ENCODE data around the gene PHYH. TPM values are rescaled to one million over a fixed set of nuclear protein-coding genes. Genes with fewer than 3 reads are reported as not detected.

PHYH gene
- total RNA-seq (20.8 TPM), polyA plus RNA-seq (38.3 TPM)

DNA sequence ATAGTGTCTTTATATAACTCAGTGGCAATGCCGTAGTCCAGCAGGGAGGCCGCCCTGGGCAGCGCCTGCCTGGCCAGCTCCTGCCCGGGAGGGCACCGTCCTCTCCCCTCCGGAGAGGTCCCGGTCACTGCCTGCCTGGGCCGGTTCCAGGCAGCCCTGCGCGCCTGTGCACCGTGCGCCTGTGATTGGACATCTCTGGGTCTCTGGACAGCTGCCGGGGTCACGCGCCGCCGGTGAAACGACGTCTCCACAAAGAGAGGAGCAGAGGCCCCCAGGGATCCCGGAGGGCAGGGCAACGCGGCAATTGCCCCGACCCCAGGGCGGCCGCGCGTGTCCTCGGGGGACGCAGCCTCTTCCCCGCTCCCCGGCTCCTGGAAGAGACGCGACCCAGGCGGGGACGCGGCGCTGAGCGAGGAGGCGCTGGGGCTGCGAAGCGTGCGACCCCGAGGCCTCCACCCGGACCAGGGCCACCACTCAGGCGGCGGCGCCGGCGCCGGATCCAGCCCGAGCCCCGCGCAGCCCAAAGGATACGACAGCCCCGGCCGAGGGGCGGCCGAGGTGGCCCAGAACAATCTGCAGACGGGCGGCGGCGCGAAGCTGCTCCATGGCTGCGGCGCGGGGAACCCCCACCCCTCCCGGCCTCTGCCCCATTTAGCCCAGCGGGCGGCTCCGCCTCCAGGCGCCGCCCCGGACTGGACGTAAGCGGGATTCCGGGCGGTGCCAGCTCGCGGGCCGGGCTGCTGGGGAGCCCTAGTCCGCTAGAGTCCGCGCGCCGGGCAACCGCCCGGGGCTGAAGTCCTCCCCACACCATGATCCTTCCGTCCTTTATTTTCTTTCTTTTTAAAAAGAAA lies at the start of gene PHYH:
TSS of gene PHYH (minus strand) at position 628 of the 851 bp plus-strand sequence. CDS start at position 606, 22 bp downstream.
- Histone ChIP-seq H3K4me3 (ENCODE audit: low read depth, low read length) (peak within 1 kb of the TSS; percentile 78), H3K36me3 (ENCODE audit: insufficient read depth) (no peaks in the 10 kb centered on the region), H3K27ac (ENCODE audit: low read depth) (peak within 1 kb of the TSS; percentile 98), H3K4me1 (ENCODE audit: insufficient read depth) (no peaks in the 10 kb centered on the region)
- under 1% methylated on average over 88 of the region's 88 CpGs for WGBS
- DNase-seq (ENCODE audit: extremely low spot score) = peak; percentile 51

- Histone ChIP-seq H3K27ac (ENCODE audit: low read depth) (peak within 1 kb of the TSS; percentile 95), H3K36me3 (ENCODE audit: insufficient read depth) (no peaks in the 10 kb centered on the region), H3K4me3 (ENCODE audit: low read depth, low read length) (peak within 1 kb of the TSS; percentile 98), H3K4me1 (ENCODE audit: insufficient read depth) (peaks cover 2% of the 10 kb centered on the region)
- WGBS = under 1% methylated on average over 65 of the region's 65 CpGs
- no peak for DNase-seq (ENCODE audit: extremely low spot score)
Observed at GRCh38 chr10:13348216-13349017, 48.6 kb upstream of the PHYH start, which contains the start of gene SEPHS1. TSS of gene SEPHS1 (minus strand) at chr10:13348293. CDS start at chr10:13344950, 3,343 bp downstream.

DNA sequence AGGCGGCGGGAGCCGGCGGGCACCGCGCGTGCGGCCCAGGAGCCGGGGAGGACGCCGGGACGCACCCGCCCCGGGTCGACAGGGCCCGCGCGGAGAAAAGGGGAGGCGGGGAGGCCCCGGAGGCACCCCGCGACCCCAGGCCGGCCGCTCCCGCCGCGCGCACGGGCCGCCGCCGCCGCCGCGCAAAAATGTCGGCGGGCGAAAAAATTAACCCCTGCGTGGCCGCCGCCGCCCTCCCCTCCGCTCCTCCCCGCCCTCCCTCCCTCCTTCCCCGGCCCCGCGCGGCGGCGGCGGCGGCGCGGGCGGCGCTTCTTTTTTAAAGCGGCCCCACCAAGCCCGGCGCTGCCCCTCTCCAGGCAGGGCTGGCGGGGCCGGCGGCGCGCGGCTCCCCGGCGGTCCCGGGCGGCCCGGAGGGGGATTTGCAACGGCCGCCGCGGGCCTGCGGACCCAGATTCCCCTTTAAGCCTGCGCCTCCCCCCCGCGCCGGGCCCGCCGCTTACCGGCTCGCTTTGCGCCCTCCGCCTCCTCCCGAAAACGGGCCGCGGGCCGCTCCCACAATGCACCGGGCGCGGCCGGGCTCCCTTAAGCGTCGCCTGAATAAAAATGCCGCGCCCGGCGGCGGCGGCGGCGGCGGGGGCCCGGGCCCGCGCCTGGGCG lies 47.8 kb upstream of the PHYH start:
- DNase-seq (ENCODE audit: extremely low spot score) = no peak
- under 1% methylated on average over 105 of the region's 109 CpGs for WGBS
- Histone ChIP-seq H3K36me3 (ENCODE audit: insufficient read depth) (no peaks in the 10 kb centered on the region), H3K4me3 (ENCODE audit: low read depth, low read length) (peak overlapping the region; percentile 98), H3K27ac (ENCODE audit: low read depth) (peak overlapping the region; percentile 95), H3K4me1 (ENCODE audit: insufficient read depth) (peaks cover 2% of the 10 kb centered on the region)

- peak overlapping the region; percentile 95 for H3K27ac ChIP-seq (ENCODE audit: low read depth)
- no peaks in the 10 kb centered on the region for H3K36me3 ChIP-seq (ENCODE audit: insufficient read depth)
- DNase-seq (ENCODE audit: extremely low spot score) = no peak
- H3K4me3 ChIP-seq (ENCODE audit: low read depth, low read length) = peak overlapping the region; percentile 98
- peaks cover 2% of the 10 kb centered on the region for H3K4me1 ChIP-seq (ENCODE audit: insufficient read depth)
- under 1% methylated on average over 47 of the region's 47 CpGs for WGBS
Observed at GRCh38 chr10:13347043-13347499, 47.2 kb upstream of the PHYH start.

- Histone ChIP-seq H3K36me3 (ENCODE audit: insufficient read depth) (no peaks in the 10 kb centered on the region), H3K4me3 (ENCODE audit: low read depth, low read length) (peak overlapping the region; percentile 98), H3K27ac (ENCODE audit: low read depth) (peak overlapping the region; percentile 95), H3K4me1 (ENCODE audit: insufficient read depth) (peaks cover 2% of the 10 kb centered on the region)
- DNase-seq (ENCODE audit: extremely low spot score) = no peak
- WGBS = 6% methylated on average over 18 of the region's 18 CpGs
Observed at GRCh38 chr10:13346283-13347042, 46.6 kb upstream of the PHYH start.

DNA sequence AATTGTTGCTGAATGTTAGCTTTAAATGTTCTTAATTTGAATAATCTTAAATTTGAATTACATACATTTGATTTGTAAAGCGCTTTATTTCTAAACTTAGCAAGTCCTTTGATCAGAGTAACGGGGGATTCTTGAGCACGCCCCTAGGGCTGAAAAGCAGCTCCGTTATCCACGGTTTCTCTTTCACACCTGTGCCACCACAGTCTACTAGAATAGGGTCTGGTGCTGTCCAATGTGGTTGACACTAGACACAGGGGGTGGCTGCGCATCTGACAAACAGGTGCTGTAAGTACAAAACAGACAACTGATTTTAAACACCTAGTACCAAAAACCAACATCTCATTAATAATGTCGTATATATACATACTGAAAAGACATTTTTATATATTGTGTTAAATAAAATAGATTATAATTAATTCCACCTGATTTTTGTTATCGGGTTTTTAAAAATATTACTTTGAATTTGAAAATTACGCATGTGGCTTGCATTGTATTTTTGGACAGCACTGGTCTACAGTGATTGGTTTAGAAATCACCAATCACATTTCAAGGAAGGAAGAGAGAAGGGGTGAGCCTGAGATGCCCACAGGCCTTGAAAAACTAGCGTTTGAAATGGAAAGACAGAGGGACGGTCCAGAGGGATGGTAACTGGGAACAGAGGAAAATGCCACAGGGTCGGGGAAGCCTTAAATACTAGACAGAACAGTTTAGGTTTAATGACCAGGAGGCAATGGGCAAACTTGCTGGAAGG lies 40.9 kb upstream of the PHYH start:
- DNase-seq (ENCODE audit: extremely low spot score) = no peak
- 82% methylated on average over 12 of the region's 12 CpGs for WGBS
- H3K36me3 ChIP-seq (ENCODE audit: insufficient read depth) = no peaks in the 10 kb centered on the region
- no peak overlapping the region for H3K27ac ChIP-seq (ENCODE audit: low read depth)
- no peak overlapping the region for H3K4me3 ChIP-seq (ENCODE audit: low read depth, low read length)
- no peaks in the 10 kb centered on the region for H3K4me1 ChIP-seq (ENCODE audit: insufficient read depth)

DNA sequence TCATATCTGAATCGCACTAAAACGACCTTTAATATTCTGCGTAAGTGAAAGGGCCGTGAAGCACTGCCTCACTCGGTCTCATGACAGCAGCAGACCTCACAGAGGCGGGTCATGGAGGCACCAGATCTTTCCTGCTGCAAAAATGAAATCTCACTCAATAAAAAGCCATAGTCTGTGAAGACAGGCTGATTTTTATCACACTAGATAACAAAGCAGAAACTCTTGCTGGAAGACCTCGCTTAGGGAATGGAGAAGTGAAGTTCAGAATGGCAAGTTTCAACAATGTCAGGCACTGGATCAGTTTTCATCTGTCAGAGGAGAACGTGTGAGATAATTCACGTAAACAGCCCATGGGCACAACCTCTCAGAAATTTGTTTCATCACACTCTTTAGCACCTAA lies 40.2 kb upstream of the PHYH start:
- H3K27ac ChIP-seq (ENCODE audit: low read depth) = no peak overlapping the region
- H3K4me3 ChIP-seq (ENCODE audit: low read depth, low read length) = no peak overlapping the region
- no peaks in the 10 kb centered on the region for H3K36me3 ChIP-seq (ENCODE audit: insufficient read depth)
- DNase-seq (ENCODE audit: extremely low spot score) = no peak
- WGBS = 44% methylated on average over 9 of the region's 9 CpGs
- H3K4me1 ChIP-seq (ENCODE audit: insufficient read depth) = no peaks in the 10 kb centered on the region

DNA sequence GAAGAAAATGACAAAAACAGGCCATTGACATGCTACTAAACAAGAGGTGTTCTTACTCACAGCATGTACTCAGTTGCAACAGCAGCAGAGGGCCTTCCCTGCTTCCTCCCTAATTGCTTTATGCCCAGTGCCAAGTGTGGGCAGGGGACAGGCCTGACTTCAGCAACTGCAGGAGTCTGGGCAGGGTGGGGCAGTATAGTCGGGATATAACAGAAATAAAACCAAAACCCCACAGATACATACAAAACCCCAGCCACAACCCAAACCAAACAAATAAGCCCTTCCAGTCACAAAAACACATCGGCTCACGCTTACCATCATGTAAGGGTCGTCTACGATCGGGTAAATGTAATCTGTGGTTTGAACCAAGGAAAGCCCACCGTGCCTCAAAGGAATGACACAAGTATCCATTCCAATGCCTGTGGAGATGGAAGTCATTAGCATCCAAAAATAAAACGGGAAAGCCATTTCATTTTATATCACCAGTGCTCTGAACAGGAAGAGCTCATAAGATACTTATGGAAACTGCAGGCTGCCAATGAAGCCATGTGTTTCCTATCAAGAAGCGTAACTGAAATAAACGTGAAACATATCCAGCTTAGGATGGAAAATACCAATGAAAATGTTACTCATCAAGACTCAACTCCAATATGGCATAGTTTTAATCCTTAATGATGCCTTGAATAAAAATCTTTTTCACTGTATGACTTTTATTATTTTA lies 38.7 kb upstream of the PHYH start:
- Histone ChIP-seq H3K27ac (ENCODE audit: low read depth) (no peak overlapping the region), H3K4me3 (ENCODE audit: low read depth, low read length) (no peak overlapping the region), H3K4me1 (ENCODE audit: insufficient read depth) (no peaks in the 10 kb centered on the region), H3K36me3 (ENCODE audit: insufficient read depth) (no peaks in the 10 kb centered on the region)
- no peak for DNase-seq (ENCODE audit: extremely low spot score)
- 25% methylated on average over 10 of the region's 10 CpGs for WGBS

DNA sequence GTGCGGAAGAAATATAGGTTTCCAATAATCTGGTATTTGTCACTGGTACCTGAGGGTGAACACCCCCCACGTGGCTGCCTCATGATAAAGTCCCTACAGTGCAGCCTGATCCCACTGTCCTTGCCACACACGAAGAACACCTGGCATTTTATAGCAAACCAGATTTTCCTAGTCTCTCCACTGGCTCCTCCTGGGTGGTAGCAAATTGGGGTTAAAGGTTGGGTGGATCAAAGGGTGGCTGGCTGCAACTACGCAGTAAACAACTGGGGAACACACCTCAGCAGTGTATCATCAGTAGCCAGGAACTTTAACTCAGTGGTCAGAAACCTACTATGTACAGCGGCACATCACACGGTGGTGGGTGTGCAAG lies 37.9 kb upstream of the PHYH start:
- H3K36me3 ChIP-seq (ENCODE audit: insufficient read depth) = no peaks in the 10 kb centered on the region

DNA sequence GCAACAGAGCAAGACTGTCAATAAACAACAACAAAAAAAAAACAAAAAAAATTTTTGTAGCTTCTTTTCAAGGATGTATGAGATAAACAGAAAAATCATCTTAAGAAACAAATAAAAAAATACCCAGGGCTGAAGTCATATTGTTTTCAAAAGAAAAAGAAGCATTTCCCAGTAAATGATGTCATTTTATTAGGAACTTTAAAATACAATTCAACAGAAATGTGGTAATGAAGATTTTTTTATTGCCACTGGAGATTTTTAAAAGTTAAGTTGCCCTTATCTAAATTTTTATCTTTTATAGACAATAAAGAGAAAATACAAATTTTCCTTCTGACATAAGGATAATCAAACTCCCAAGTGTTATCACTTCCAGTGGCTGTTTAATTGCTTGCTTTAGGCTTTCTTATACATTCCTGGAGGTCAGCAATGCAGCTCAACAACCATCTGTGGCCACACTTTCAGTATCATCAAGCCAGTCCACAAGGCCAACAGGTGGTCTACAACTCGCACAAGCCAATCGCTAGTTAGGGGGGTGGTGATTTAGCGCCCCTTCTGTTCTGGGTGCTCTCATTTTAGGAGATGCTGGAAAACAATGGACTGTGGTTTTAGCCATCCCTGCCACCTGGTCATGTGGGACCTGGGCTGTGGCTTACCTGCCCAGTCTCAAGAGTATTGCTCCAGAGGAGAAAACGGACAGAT lies 37.4 kb upstream of the PHYH start:
- WGBS = 96% methylated on average over 4 of the region's 4 CpGs
- Histone ChIP-seq H3K4me1 (ENCODE audit: insufficient read depth) (no peaks in the 10 kb centered on the region), H3K4me3 (ENCODE audit: low read depth, low read length) (no peak overlapping the region), H3K27ac (ENCODE audit: low read depth) (no peak overlapping the region), H3K36me3 (ENCODE audit: insufficient read depth) (no peaks in the 10 kb centered on the region)
- no peak for DNase-seq (ENCODE audit: extremely low spot score)

More for the DNA sequence above, 37.9 kb upstream of the PHYH start:
- no peak overlapping the region for H3K27ac ChIP-seq (ENCODE audit: low read depth)
- 79% methylated on average over 6 of the region's 6 CpGs for WGBS
- no peak overlapping the region for H3K4me3 ChIP-seq (ENCODE audit: low read depth, low read length)
- H3K4me1 ChIP-seq (ENCODE audit: insufficient read depth) = no peaks in the 10 kb centered on the region
- DNase-seq (ENCODE audit: extremely low spot score) = no peak

- Histone ChIP-seq H3K4me3 (ENCODE audit: low read depth, low read length) (no peak overlapping the region), H3K36me3 (ENCODE audit: insufficient read depth) (no peaks in the 10 kb centered on the region), H3K4me1 (ENCODE audit: insufficient read depth) (no peaks in the 10 kb centered on the region), H3K27ac (ENCODE audit: low read depth) (no peak overlapping the region)
- no peak for DNase-seq (ENCODE audit: extremely low spot score)
- 93% methylated on average over 9 of the region's 9 CpGs for WGBS
Observed at GRCh38 chr10:13335881-13336280, 36.0 kb upstream of the PHYH start.

Data from urinary bladder (tissue), 4 donors.